ENCODE data around the gene TAF11L5. TPM values are rescaled to one million over a fixed set of nuclear protein-coding genes. Genes with fewer than 3 reads are reported as not detected.
"Not testable (repeated sequence)": the region's sequence is repeated elsewhere in the genome, so short reads cannot be mapped to it uniquely, and the experiment has no call there.

TAF11L5 gene
- total and polyA plus RNA-seq, 9 donors = not detected

- H3K36me3 ChIP-seq = no peaks in the 10 kb centered on the region
Observed at GRCh38 chr5:17511775-17512325, 13.2 kb upstream of the TAF11L5 start.

DNA sequence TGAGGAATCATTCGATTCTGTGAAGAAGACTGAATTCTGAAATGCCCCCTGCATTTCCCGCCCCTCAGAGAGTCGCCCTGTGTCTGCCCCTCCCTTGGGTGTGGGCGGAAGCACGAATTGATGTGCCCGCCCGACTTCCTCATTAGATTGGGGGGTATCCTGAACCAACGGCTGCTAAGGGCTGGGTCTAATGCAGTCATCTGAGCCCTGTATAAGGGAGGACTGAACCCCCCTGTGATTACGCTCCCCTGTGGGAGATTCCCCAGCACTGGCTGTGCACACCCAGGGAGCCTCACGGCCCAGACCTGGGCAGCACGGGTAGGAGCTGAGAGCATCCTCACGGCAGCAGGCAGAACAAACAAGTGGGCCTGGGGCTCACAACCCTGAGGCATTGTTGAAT, 7.5 kb upstream of the TAF11L5 start:
- H3K4me1 ChIP-seq (ENCODE audit: insufficient read depth); H3K27me3 ChIP-seq; H3K9me3 ChIP-seq; H3K27ac ChIP-seq; intact Hi-C loops (cut with DNase I); H3K4me3 ChIP-seq; H3K36me3 ChIP-seq: not testable (repeated sequence)
- 78 to 81% (median 78%) methylated on average over 8 to 12 of the region's 12 CpGs for whole genome bisulfite sequencing, 3 donors
- DNase-seq = peak in 3 of 5 donors; percentile 17 to 40 (median 36)

More at GRCh38 chr5:17511775-17512325, 13.2 kb upstream of the TAF11L5 start:
- Histone ChIP-seq H3K4me1 (ENCODE audit: insufficient read depth) (no peaks in the 10 kb centered on the region), H3K4me3 (no peak overlapping the region), H3K9me3 (no peaks in the 10 kb centered on the region), H3K27me3 (no peaks in the 10 kb centered on the region), H3K27ac (no peak overlapping the region)
- TF ChIP-seq POLR2A (IDR thresholded peaks at IDR 0.05) (no peak), EP300 (IDR thresholded peaks at IDR 0.05) (no peak), CTCF (IDR thresholded peaks at IDR 0.05) (no peak)
- no peak for DNase-seq
- intact Hi-C loops (cut with DNase I) = no loop called here
- WGBS, 3 donors = 91 to 96% (median 96%) methylated on average over 17 of the region's 17 CpGs

GRCh38 chr5:17518067-17518466, 7.0 kb upstream of the TAF11L5 start, which contains the start of gene TAF11L3:
Gene TAF11L3, plus strand, starts transcription at chr5:17518367.
- H3K4me1 ChIP-seq (ENCODE audit: insufficient read depth); H3K27ac ChIP-seq; H3K9me3 ChIP-seq; H3K36me3 ChIP-seq; intact Hi-C loops (cut with DNase I); H3K27me3 ChIP-seq; H3K4me3 ChIP-seq; DNase-seq: not testable (repeated sequence)
- WGBS, 3 donors = no CpG with 5 or more reads among the region's 15 CpGs

- H3K4me1 ChIP-seq (ENCODE audit: insufficient read depth); H3K9me3 ChIP-seq; H3K27ac ChIP-seq; H3K27me3 ChIP-seq; H3K36me3 ChIP-seq; intact Hi-C loops (cut with DNase I); DNase-seq; H3K4me3 ChIP-seq: not testable (repeated sequence)
- 88 to 97% (median 92%) methylated on average over 8 to 10 of the region's 14 CpGs for WGBS, 3 donors
Observed at GRCh38 chr5:17519508-17519907, 5.5 kb upstream of the TAF11L5 start.

DNA sequence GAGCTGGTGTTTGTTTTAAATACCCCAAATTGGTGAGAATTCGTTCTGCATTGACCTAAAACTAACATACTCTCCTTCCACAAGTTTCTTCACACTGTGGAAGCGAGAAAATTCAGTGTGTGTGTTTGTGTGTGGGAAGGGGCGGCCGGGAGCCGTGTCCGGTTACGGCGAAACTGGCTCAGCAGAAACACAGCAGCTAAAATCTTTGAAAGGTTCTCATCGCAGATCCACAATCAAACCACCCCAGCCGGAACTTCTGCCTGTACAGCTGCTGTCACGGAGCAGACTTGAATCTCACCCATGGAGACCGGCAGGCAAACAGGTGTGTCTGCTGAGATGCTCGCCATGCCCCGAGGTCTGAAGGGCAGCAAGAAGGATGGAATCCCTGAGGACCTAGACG, 3.5 kb upstream of the TAF11L5 start, which contains the start of gene TAF11L4:
Gene TAF11L4, plus strand, starts transcription at position 301 of the 400 bp plus-strand sequence.
- intact Hi-C loops (cut with DNase I) = not testable (repeated sequence)

GRCh38 chr5:17526504-17526903, 1.5 kb downstream of the TAF11L5 start:
- intact Hi-C loops (cut with DNase I); H3K27ac ChIP-seq; H3K9me3 ChIP-seq; H3K27me3 ChIP-seq; H3K36me3 ChIP-seq; H3K4me1 ChIP-seq (ENCODE audit: insufficient read depth); H3K4me3 ChIP-seq: not testable (repeated sequence)
- 89 to 92% (median 90%) methylated on average over 9 to 17 of the region's 17 CpGs for WGBS, 3 donors
- peak in 3 of 5 donors; percentile 17 to 37 (median 28) for DNase-seq

More for the DNA sequence above, 3.5 kb upstream of the TAF11L5 start, which contains the start of gene TAF11L4:
- H3K27me3 ChIP-seq; H3K4me1 ChIP-seq (ENCODE audit: insufficient read depth); H3K27ac ChIP-seq; H3K4me3 ChIP-seq; DNase-seq; H3K9me3 ChIP-seq; H3K36me3 ChIP-seq: not testable (repeated sequence)
- WGBS, 3 donors = no CpG with 5 or more reads among the region's 15 CpGs

DNA sequence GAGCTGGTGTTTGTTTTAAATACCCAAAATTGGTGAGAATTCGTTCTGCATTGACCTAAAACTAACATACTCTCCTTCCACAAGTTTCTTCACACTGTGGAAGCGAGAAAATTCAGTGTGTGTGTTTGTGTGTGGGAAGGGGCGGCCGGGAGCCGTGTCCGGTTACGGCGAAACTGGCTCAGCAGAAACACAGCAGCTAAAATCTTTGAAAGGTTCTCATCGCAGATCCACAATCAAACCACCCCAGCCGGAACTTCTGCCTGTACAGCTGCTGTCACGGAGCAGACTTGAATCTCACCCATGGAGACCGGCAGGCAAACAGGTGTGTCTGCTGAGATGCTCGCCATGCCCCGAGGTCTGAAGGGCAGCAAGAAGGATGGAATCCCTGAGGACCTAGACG, 3.3 kb downstream of the TAF11L5 start, which contains the start of gene TAF11L6:
Gene TAF11L6, plus strand, starts transcription at position 301 of the 400 bp plus-strand sequence.
- H3K9me3 ChIP-seq; H3K27me3 ChIP-seq; DNase-seq; H3K4me3 ChIP-seq; intact Hi-C loops (cut with DNase I); H3K36me3 ChIP-seq; H3K4me1 ChIP-seq (ENCODE audit: insufficient read depth); H3K27ac ChIP-seq: not testable (repeated sequence)
- WGBS, 3 donors = no CpG with 5 or more reads among the region's 15 CpGs

Small RNAs within 50 kb of the gene (small RNA-seq; reads per million reads assigned to genes)
- not detected for gene AC106774.3

Other genes starting within 250 kb of the TAF11L5 start
- gene TAF11L2, start 27.0 kb upstream of the TAF11L5 start, total RNA-seq = not detected
- gene TAF11L2, start 27.0 kb upstream of the TAF11L5 start, polyA plus RNA-seq = not detected
- not detected for gene TAF11L3, start 6.9 kb upstream of the TAF11L5 start, total RNA-seq
- not detected for gene TAF11L3, start 6.9 kb upstream of the TAF11L5 start, polyA plus RNA-seq
- not detected for gene TAF11L4, start 3.4 kb upstream of the TAF11L5 start, total RNA-seq
- gene TAF11L4, start 3.4 kb upstream of the TAF11L5 start, polyA plus RNA-seq = not detected
- gene TAF11L6, start 3.4 kb downstream of the TAF11L5 start, total RNA-seq = not detected
- not detected for gene TAF11L6, start 3.4 kb downstream of the TAF11L5 start, polyA plus RNA-seq
- gene TAF11L7, start 60.5 kb downstream of the TAF11L5 start, total RNA-seq = not detected
- not detected for gene TAF11L7, start 60.5 kb downstream of the TAF11L5 start, polyA plus RNA-seq
- gene TAF11L8, start 65.7 kb downstream of the TAF11L5 start, total RNA-seq = not detected
- not detected for gene TAF11L8, start 65.7 kb downstream of the TAF11L5 start, polyA plus RNA-seq
- gene TAF11L9, start 69.2 kb downstream of the TAF11L5 start, total RNA-seq = not detected
- gene TAF11L9, start 69.2 kb downstream of the TAF11L5 start, polyA plus RNA-seq = not detected
- not detected for gene TAF11L10, start 72.6 kb downstream of the TAF11L5 start, total RNA-seq
- gene TAF11L10, start 72.6 kb downstream of the TAF11L5 start, polyA plus RNA-seq = not detected
- not detected for gene TAF11L11, start 78.9 kb downstream of the TAF11L5 start, total RNA-seq
- gene TAF11L11, start 78.9 kb downstream of the TAF11L5 start, polyA plus RNA-seq = not detected
- gene TAF11L12, start 85.2 kb downstream of the TAF11L5 start, total RNA-seq = not detected
- not detected for gene TAF11L12, start 85.2 kb downstream of the TAF11L5 start, polyA plus RNA-seq
- gene TAF11L13, start 106.9 kb downstream of the TAF11L5 start, total RNA-seq = not detected
- not detected for gene TAF11L13, start 106.9 kb downstream of the TAF11L5 start, polyA plus RNA-seq
- gene TAF11L14, start 109.2 kb downstream of the TAF11L5 start, total RNA-seq = not detected
- gene TAF11L14, start 109.2 kb downstream of the TAF11L5 start, polyA plus RNA-seq = not detected